Activated T-cell treated with anti-CD3 and anti-CD28 coated beads, Interleukin-2, amount 50 U/mL, for 24 hours (primary cell): ENCODE measurements around the gene PCDH1.

Source experiments
- DNase-seq: peaks from one replicate; pipeline ENCODE4 v3.0.0-alpha.2; 2020
- H3K27ac Mint-ChIP-seq: 2 replicates; pipeline ENCODE4 v1.8.0; 2020; ENCODE audit warnings: mild to moderate bottlenecking, mixed read lengths
- H3K27me3 Mint-ChIP-seq: 2 replicates; pipeline ENCODE4 v1.8.0; 2020; ENCODE audit warnings: mixed read lengths
- H3K36me3 Mint-ChIP-seq: 2 replicates; pipeline ENCODE4 v1.8.0; 2020; ENCODE audit warnings: low read depth, mixed read lengths
- H3K4me1 Mint-ChIP-seq: 2 replicates; pipeline ENCODE4 v1.8.0; 2020; ENCODE audit warnings: low read depth, mixed read lengths
- H3K4me3 Mint-ChIP-seq: 2 replicates; pipeline ENCODE4 v1.8.0; 2020; ENCODE audit warnings: mild to moderate bottlenecking, moderate library complexity, mixed read lengths
- H3K9me3 Mint-ChIP-seq: 2 replicates; pipeline ENCODE4 v1.8.0; 2020; ENCODE audit warnings: mixed read lengths

Gene PCDH1

DNA sequence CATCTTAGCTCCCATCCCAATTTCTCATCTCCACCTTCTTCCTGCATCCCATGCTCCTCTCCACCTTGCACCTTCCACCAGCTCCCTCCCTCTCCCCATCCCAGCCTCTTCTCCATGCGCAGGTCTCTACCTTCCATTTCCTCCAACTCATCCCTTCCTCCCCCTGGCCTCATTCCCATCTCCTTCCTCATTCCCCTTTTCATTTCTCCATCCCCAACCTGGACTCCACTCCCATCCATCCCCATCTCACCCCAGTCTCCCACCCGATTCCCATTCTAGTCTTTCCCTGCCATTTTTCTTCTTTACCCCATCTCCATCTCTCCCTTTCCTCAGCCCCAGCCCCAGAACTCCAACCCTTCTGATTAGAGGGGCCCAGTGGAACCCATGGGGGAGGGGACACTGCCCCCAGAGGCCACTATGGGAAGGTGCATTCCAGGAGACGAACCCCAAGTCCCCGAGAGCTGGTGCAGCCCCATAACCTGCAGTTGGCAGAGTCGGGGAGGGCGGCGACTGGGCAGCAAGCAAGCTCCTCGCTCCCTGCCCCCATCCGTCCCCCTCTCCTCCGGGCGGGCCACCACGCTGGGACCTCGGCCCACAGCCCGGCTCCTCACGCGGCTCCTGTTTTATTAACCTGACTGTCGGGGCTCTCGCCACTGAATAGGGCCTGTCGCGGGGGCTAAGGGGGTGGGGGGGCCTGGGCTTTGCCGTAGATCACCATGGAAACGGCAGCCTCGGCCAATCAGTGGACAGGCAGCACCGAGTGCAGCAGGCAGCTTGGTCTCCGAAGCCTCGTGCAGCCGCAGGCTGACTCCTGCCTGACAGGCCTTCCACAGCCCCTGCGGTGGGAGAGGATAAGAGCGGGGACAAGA, 66.7 kb downstream of the PCDH1 start:
- Mint-ChIP-seq H3K27me3 (peaks cover 60% of the 10 kb centered on the region), H3K9me3 (no peaks in the 10 kb centered on the region), H3K36me3 (no peaks in the 10 kb centered on the region), H3K4me3 (no peak overlapping the region), H3K27ac (no peak overlapping the region), H3K4me1 (no peaks in the 10 kb centered on the region)
- peak; percentile 40 for DNase-seq

DNA sequence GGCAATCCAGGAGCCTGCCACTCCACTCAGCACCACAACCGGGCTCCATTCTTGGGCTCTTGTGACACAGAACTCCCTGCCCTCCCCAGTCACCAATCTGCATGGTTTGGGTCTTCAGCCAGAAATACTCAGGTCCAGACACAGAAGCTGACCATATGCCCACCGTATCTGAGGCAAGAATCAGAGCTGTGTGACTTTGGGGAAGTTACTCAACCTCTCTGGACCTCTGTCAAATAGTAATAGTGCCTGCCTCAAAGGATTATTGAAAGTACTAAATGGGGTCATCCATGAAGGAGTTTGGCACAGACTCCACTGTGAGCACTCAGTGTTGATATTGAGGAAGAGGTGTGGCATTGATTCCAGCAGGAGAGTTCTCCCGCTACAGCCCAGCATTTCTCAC, 67.5 kb downstream of the PCDH1 start:
- H3K4me3 Mint-ChIP-seq: no peak overlapping the region
- H3K4me1 Mint-ChIP-seq: no peaks in the 10 kb centered on the region
- H3K9me3 Mint-ChIP-seq: no peaks in the 10 kb centered on the region
- H3K27ac Mint-ChIP-seq: no peak overlapping the region
- H3K36me3 Mint-ChIP-seq: no peaks in the 10 kb centered on the region
- DNase-seq: no peak
- peaks cover 68% of the 10 kb centered on the region for H3K27me3 Mint-ChIP-seq

DNA sequence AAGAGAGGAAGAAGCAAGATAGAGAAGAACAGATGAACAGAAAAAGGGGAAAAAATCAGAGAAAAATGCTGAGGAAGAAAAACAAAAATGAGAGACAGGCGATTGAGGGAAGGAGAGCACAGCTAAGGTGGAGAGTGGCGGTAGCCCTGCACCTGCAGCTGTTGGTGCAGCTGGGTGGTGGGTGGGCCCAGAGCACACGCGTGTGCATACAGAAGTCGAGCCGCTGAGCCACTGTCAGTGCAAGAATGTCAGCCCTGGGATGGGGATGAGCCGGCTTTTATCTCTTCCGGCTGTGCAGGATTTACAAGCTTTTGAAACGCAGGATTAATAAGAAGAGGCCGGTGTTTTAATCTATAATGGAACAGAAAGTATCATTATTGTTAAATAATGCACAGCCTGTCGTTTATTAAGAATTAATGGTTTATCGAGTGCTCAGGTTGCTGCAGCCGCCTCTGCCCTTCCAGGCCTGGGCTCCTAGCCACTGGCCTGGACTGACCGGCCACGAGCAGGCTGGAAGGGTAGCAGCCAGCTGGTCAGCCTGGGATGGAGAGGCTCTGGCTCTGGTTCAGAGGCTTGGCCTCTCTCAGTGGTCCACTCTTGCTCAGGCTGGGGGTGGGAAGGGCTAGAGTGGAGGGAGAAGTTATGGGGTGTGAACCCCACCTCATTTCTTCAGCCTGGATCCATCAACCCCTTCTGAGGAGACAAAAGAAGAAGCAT, 68.7 kb downstream of the PCDH1 start:
- no peak for DNase-seq
- no peak overlapping the region for H3K27ac Mint-ChIP-seq
- H3K9me3 Mint-ChIP-seq: no peaks in the 10 kb centered on the region
- no peak overlapping the region for H3K4me3 Mint-ChIP-seq
- no peaks in the 10 kb centered on the region for H3K36me3 Mint-ChIP-seq
- H3K27me3 Mint-ChIP-seq: peaks cover 75% of the 10 kb centered on the region
- no peaks in the 10 kb centered on the region for H3K4me1 Mint-ChIP-seq

DNA sequence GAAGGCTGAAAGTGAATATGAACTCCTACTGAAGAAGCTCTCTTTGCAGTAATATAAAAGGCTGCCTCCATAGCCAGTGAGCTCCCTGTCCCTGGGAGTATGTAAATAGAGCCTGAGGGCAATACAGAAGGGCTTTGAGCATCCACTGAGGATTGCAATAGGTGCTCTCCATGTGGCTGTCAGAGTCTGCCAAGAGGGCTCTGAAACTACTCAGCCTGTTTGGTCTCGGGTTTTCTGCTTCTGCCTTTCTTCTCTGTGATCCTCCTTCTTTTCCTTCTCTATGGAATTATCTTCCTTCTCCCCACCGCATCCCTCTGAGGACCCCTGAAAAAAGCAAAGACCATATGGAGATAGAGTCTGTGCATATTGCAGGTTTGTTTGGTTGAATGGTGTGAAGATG, 69.4 kb downstream of the PCDH1 start:
- no peak for DNase-seq
- Mint-ChIP-seq H3K4me1 (no peaks in the 10 kb centered on the region), H3K27me3 (peaks cover 82% of the 10 kb centered on the region), H3K36me3 (no peaks in the 10 kb centered on the region), H3K4me3 (no peak overlapping the region), H3K27ac (no peak overlapping the region), H3K9me3 (no peaks in the 10 kb centered on the region)

DNA sequence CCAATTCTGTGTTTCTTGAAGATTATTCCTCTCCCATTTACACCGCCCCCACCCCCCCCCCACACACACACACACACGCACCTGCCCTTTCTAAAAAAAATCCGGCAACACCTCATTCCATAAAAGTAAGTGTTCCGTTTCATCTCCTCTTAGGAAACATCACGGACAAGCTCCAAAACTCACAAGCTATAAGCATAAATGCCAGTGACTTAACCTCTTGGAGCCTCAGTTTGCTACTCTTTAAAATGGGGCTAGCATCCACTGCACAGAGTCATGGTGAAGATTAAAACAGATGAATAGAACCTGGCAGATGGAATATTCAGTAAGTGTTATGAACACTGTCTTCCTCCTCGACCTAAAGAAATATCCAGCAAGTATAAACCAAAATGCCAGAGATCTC, 70.5 kb downstream of the PCDH1 start:
- Mint-ChIP-seq H3K27me3 (peaks cover 81% of the 10 kb centered on the region), H3K9me3 (no peaks in the 10 kb centered on the region), H3K4me3 (no peak overlapping the region), H3K36me3 (no peaks in the 10 kb centered on the region), H3K4me1 (no peaks in the 10 kb centered on the region), H3K27ac (no peak overlapping the region)
- DNase-seq: no peak

DNA sequence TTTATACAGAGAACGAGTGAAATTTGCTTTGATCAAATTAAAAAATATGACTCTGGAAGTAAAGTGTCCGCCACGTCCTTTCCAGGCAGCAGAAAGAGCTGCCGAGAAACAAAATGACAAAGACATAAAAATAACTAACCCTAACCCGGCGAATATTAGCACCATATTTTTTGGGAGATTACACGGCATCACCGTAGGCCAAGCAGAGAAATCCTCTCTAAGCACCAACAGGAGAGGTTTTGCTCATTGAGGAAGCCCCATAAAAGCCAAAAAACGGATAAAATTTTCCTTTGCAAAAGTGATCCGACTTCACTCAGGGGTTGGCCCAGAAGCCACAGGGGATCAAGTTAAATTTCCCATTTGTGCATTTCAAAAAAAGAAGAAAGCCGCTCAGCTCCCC, 70.9 kb downstream of the PCDH1 start:
- Mint-ChIP-seq H3K36me3 (no peaks in the 10 kb centered on the region), H3K4me1 (no peaks in the 10 kb centered on the region), H3K9me3 (no peaks in the 10 kb centered on the region), H3K4me3 (no peak overlapping the region), H3K27ac (no peak overlapping the region), H3K27me3 (peaks cover 79% of the 10 kb centered on the region)
- no peak for DNase-seq

- no peak overlapping the region for H3K27ac Mint-ChIP-seq
- no peak overlapping the region for H3K4me3 Mint-ChIP-seq
- no peak for DNase-seq
- no peaks in the 10 kb centered on the region for H3K4me1 Mint-ChIP-seq
- no peaks in the 10 kb centered on the region for H3K36me3 Mint-ChIP-seq
- peaks cover 72% of the 10 kb centered on the region for H3K27me3 Mint-ChIP-seq
- H3K9me3 Mint-ChIP-seq: no peaks in the 10 kb centered on the region
Observed at GRCh38 chr5:141806626-141807025, 71.6 kb downstream of the PCDH1 start.

DNA sequence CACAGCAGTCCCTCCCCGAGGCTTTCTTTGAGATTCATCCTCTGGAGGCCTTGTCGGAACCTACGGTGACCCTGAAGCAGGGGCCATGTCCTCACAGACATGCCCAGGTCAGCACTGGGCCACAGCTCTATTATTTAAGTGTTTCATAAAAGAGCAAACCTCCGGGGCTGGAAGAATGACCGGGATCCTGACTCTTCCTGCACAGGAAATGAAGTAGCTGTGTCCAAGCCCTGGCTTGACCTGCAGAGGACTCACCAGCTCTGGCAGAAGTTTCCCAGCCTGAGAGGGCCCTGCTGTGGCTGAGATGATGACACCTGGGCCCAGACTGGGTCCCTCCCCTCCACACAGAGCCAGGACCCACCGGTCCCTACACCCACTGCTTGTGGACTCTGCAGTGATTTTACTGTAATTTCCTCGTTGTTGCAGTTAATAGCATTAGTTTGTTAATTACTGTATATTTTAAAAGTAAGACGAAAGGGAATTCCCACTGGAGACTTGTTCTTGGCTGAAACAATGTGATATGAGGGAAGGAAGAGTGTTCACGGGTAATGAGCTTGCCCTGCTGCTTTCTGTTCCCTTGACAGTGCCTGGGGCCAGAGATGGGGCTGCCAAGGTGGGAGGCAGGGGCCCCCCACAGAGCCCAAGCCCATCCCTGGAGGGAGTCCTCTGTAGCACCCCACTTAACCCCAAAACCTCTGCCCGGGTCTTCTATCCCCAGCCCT, 72.2 kb downstream of the PCDH1 start:
- no peak for DNase-seq
- no peaks in the 10 kb centered on the region for H3K36me3 Mint-ChIP-seq
- no peaks in the 10 kb centered on the region for H3K9me3 Mint-ChIP-seq
- H3K4me3 Mint-ChIP-seq: no peak overlapping the region
- H3K27me3 Mint-ChIP-seq: peaks cover 67% of the 10 kb centered on the region
- no peaks in the 10 kb centered on the region for H3K4me1 Mint-ChIP-seq
- no peak overlapping the region for H3K27ac Mint-ChIP-seq

DNA sequence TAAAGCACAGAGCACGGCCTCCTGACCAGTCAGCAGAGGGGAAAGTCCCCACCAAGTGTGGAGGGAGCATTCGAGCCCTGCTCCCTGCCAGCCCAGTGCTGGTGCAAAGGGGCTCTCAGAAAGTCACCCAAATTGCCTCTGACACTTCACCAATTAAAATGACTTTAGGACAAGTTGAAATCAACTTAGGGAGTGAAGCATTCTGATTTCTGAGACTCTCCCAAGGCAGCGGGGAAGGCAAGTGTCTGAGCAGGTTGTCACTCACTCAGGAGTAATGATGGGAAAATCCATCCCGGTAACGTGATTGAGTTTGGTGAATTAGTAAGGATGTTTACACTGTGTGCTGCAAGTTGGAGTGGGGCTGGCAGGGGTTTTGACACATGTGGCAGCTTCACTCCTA, 73.7 kb downstream of the PCDH1 start:
- no peak overlapping the region for H3K27ac Mint-ChIP-seq
- no peaks in the 10 kb centered on the region for H3K4me1 Mint-ChIP-seq
- DNase-seq: no peak
- H3K4me3 Mint-ChIP-seq: no peak overlapping the region
- peaks cover 55% of the 10 kb centered on the region for H3K27me3 Mint-ChIP-seq
- no peaks in the 10 kb centered on the region for H3K9me3 Mint-ChIP-seq
- H3K36me3 Mint-ChIP-seq: no peaks in the 10 kb centered on the region
